ENCODE results near the gene ITGAE. TPM values are rescaled to one million over a fixed set of nuclear protein-coding genes. Genes with fewer than 3 reads are reported as not detected.
A peak's percentile ranks its signal among the peaks of the same experiment; 100 is the strongest.

ITGAE gene
- total RNA-seq, 1 donor from 2014 or later = 47.5 TPM

DNA sequence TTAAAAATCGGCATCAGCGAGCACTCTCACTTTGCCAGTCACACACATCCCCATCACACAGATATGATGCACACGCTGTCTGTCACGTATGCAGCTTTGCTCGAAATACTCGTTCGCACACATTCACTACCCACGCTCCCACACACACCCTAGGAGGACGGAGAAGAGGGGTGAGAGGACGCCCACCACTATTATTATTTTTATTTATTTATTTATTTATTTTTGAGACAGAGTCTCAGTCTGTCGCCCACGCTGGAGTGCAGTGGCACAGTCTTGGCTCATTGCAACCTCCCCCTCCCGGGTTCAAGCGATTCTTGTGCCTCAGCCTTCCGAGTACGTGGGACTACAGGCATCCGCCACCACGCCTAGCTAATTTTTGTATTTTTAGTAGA lies 46.9 kb downstream of the ITGAE start:
- no peaks in the 10 kb centered on the region for H3K9me3 ChIP-seq (ENCODE audit: low read depth)
- TF ChIP-seq, protein P1, sequence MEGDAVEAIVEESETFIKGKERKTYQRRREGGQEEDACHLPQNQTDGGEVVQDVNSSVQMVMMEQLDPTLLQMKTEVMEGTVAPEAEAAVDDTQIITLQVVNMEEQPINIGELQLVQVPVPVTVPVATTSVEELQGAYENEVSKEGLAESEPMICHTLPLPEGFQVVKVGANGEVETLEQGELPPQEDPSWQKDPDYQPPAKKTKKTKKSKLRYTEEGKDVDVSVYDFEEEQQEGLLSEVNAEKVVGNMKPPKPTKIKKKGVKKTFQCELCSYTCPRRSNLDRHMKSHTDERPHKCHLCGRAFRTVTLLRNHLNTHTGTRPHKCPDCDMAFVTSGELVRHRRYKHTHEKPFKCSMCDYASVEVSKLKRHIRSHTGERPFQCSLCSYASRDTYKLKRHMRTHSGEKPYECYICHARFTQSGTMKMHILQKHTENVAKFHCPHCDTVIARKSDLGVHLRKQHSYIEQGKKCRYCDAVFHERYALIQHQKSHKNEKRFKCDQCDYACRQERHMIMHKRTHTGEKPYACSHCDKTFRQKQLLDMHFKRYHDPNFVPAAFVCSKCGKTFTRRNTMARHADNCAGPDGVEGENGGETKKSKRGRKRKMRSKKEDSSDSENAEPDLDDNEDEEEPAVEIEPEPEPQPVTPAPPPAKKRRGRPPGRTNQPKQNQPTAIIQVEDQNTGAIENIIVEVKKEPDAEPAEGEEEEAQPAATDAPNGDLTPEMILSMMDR (IDR thresholded peaks at IDR 0.05) = no peak
- TF ChIP-seq EZH2phosphoT487 (IDR thresholded peaks at IDR 0.05) (no peak), EZH2 (IDR thresholded peaks at IDR 0.05) (no peak)
- Mint-ChIP-seq H3K27ac (no peak overlapping the region), H3K4me3 (no peak overlapping the region), H3K9me3 (no peaks in the 10 kb centered on the region), H3K36me3 (no peaks in the 10 kb centered on the region), H3K4me1 (peaks cover 3% of the 10 kb centered on the region), H3K27me3 (ENCODE audit: insufficient read depth, low read depth) (peaks cover 3% of the 10 kb centered on the region)
- H3K4me1 ChIP-seq = no peaks in the 10 kb centered on the region
- peaks cover 20% of the 10 kb centered on the region for H3F3A ChIP-seq (ENCODE audit: low read depth)
- H4K20me1 ChIP-seq (ENCODE audit: low read depth) = no peaks in the 10 kb centered on the region
- H3K4me3 ChIP-seq = no peak overlapping the region
- H3K4me2 ChIP-seq = peak overlapping the region; percentile 14
- H3K27me3 ChIP-seq = no peaks in the 10 kb centered on the region
- H3K27ac ChIP-seq = no peak overlapping the region
- no peaks in the 10 kb centered on the region for H3K79me2 ChIP-seq (ENCODE audit: low read depth)
- no peak overlapping the region for H3K9ac ChIP-seq
- H3K36me3 ChIP-seq = no peaks in the 10 kb centered on the region
- no peak for DNase-seq (ENCODE audit: low spot score)
- H2AFZ ChIP-seq (replicated peaks) = no peak overlapping the region

GRCh38 chr17:3753624-3754023 lies 47.4 kb downstream of the ITGAE start:
- H3K27ac Mint-ChIP-seq = no peak overlapping the region
- no peak overlapping the region for H3K4me3 Mint-ChIP-seq
- Histone ChIP-seq H3K27me3 (no peaks in the 10 kb centered on the region), H3K36me3 (no peaks in the 10 kb centered on the region), H3K9me3 (ENCODE audit: low read depth) (no peaks in the 10 kb centered on the region), H3K79me2 (ENCODE audit: low read depth) (no peaks in the 10 kb centered on the region), H3K4me2 (no peak overlapping the region), H3K4me1 (no peaks in the 10 kb centered on the region), H4K20me1 (ENCODE audit: low read depth) (no peaks in the 10 kb centered on the region), H2AFZ (replicated peaks) (no peak overlapping the region), H3F3A (ENCODE audit: low read depth) (peaks cover 20% of the 10 kb centered on the region), H3K9ac (no peak overlapping the region), H3K27ac (no peak overlapping the region), H3K4me3 (no peak overlapping the region)
- H3K9me3 Mint-ChIP-seq = no peaks in the 10 kb centered on the region
- no peak for TF ChIP-seq EZH2 (IDR thresholded peaks at IDR 0.05)
- TF ChIP-seq, protein P1 (IDR thresholded peaks at IDR 0.05) = no peak
- TF ChIP-seq EZH2phosphoT487 (IDR thresholded peaks at IDR 0.05) = no peak
- H3K27me3 Mint-ChIP-seq (ENCODE audit: insufficient read depth, low read depth) = peaks cover 3% of the 10 kb centered on the region
- DNase-seq (ENCODE audit: low spot score) = no peak
- no peaks in the 10 kb centered on the region for H3K36me3 Mint-ChIP-seq
- H3K4me1 Mint-ChIP-seq = peaks cover 3% of the 10 kb centered on the region

DNA sequence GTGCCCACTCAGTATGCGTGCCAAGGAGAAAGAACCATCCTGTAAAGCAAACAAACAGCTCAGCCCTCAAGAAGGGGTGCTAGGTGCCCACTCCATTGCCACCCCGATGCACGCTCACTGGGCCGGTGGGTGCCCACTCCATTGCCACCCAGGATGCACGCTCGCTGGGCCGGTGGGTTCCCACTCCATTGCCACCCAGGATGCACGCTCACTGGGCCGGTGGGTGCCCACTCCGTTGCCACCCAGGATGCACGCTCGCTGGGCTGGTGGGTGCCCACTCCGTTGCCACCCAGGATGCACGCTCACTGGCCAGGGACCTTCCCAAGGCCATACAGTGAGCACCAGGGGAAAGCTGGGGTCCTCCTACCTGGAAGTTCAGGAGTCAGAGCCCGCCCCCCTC lies 49.2 kb downstream of the ITGAE start:
- H2AFZ ChIP-seq (replicated peaks) = no peak overlapping the region
- peaks cover 3% of the 10 kb centered on the region for H3K4me1 Mint-ChIP-seq
- H3K4me2 ChIP-seq = no peak overlapping the region
- no peak overlapping the region for H3K4me3 Mint-ChIP-seq
- H3K79me2 ChIP-seq (ENCODE audit: low read depth) = no peaks in the 10 kb centered on the region
- no peaks in the 10 kb centered on the region for H3K9me3 Mint-ChIP-seq
- H4K20me1 ChIP-seq (ENCODE audit: low read depth) = no peaks in the 10 kb centered on the region
- H3K9me3 ChIP-seq (ENCODE audit: low read depth) = no peaks in the 10 kb centered on the region
- no peaks in the 10 kb centered on the region for H3K36me3 Mint-ChIP-seq
- TF ChIP-seq, protein P1 (IDR thresholded peaks at IDR 0.05) = no peak
- H3F3A ChIP-seq (ENCODE audit: low read depth) = peaks cover 20% of the 10 kb centered on the region
- no peak overlapping the region for H3K4me3 ChIP-seq
- no peaks in the 10 kb centered on the region for H3K36me3 ChIP-seq
- H3K27me3 Mint-ChIP-seq (ENCODE audit: insufficient read depth, low read depth) = peaks cover 4% of the 10 kb centered on the region
- no peak for DNase-seq (ENCODE audit: low spot score)
- H3K9ac ChIP-seq = no peak overlapping the region
- no peaks in the 10 kb centered on the region for H3K4me1 ChIP-seq
- H3K27ac ChIP-seq = no peak overlapping the region
- no peak overlapping the region for H3K27ac Mint-ChIP-seq
- no peaks in the 10 kb centered on the region for H3K27me3 ChIP-seq

GRCh38 chr17:3750926-3751325 lies 50.1 kb downstream of the ITGAE start:
- no peaks in the 10 kb centered on the region for H3K9me3 ChIP-seq (ENCODE audit: low read depth)
- no peaks in the 10 kb centered on the region for H4K20me1 ChIP-seq (ENCODE audit: low read depth)
- H3K4me2 ChIP-seq = no peak overlapping the region
- no peaks in the 10 kb centered on the region for H3K9me3 Mint-ChIP-seq
- H3K4me3 Mint-ChIP-seq = no peak overlapping the region
- H3K79me2 ChIP-seq (ENCODE audit: low read depth) = no peaks in the 10 kb centered on the region
- H3K27me3 Mint-ChIP-seq (ENCODE audit: insufficient read depth, low read depth) = peaks cover 4% of the 10 kb centered on the region
- peaks cover 3% of the 10 kb centered on the region for H3K4me1 Mint-ChIP-seq
- no peak overlapping the region for H3K4me3 ChIP-seq
- no peaks in the 10 kb centered on the region for H3K27me3 ChIP-seq
- H2AFZ ChIP-seq (replicated peaks) = no peak overlapping the region
- TF ChIP-seq EZH2phosphoT487 (IDR thresholded peaks at IDR 0.05) (no peak), EZH2 (IDR thresholded peaks at IDR 0.05) (no peak)
- TF ChIP-seq, protein P1 (IDR thresholded peaks at IDR 0.05) = no peak
- no peaks in the 10 kb centered on the region for H3K4me1 ChIP-seq
- peaks cover 21% of the 10 kb centered on the region for H3F3A ChIP-seq (ENCODE audit: low read depth)
- H3K36me3 ChIP-seq = no peaks in the 10 kb centered on the region
- no peak for DNase-seq (ENCODE audit: low spot score)
- no peak overlapping the region for H3K27ac Mint-ChIP-seq
- no peak overlapping the region for H3K9ac ChIP-seq
- H3K36me3 Mint-ChIP-seq = no peaks in the 10 kb centered on the region
- H3K27ac ChIP-seq = no peak overlapping the region
